ENCODE measurements around the gene ZNF608. TPM values are rescaled to one million over a fixed set of nuclear protein-coding genes. Genes with fewer than 3 reads are reported as not detected.

The ZNF608 gene
- total RNA-seq, 1 donor: 30.3 TPM

GRCh38 chr5:124754206-124754927, 7.9 kb upstream of the ZNF608 start:
- TF ChIP-seq, protein P1, sequence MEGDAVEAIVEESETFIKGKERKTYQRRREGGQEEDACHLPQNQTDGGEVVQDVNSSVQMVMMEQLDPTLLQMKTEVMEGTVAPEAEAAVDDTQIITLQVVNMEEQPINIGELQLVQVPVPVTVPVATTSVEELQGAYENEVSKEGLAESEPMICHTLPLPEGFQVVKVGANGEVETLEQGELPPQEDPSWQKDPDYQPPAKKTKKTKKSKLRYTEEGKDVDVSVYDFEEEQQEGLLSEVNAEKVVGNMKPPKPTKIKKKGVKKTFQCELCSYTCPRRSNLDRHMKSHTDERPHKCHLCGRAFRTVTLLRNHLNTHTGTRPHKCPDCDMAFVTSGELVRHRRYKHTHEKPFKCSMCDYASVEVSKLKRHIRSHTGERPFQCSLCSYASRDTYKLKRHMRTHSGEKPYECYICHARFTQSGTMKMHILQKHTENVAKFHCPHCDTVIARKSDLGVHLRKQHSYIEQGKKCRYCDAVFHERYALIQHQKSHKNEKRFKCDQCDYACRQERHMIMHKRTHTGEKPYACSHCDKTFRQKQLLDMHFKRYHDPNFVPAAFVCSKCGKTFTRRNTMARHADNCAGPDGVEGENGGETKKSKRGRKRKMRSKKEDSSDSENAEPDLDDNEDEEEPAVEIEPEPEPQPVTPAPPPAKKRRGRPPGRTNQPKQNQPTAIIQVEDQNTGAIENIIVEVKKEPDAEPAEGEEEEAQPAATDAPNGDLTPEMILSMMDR (IDR thresholded peaks at IDR 0.05; ENCODE audit: insufficient read depth, low read length): no peak
- no peak overlapping the region for H3K4me3 ChIP-seq (ENCODE audit: low read depth, low read length)
- no peak for DNase-seq (ENCODE audit: low read depth)

DNA sequence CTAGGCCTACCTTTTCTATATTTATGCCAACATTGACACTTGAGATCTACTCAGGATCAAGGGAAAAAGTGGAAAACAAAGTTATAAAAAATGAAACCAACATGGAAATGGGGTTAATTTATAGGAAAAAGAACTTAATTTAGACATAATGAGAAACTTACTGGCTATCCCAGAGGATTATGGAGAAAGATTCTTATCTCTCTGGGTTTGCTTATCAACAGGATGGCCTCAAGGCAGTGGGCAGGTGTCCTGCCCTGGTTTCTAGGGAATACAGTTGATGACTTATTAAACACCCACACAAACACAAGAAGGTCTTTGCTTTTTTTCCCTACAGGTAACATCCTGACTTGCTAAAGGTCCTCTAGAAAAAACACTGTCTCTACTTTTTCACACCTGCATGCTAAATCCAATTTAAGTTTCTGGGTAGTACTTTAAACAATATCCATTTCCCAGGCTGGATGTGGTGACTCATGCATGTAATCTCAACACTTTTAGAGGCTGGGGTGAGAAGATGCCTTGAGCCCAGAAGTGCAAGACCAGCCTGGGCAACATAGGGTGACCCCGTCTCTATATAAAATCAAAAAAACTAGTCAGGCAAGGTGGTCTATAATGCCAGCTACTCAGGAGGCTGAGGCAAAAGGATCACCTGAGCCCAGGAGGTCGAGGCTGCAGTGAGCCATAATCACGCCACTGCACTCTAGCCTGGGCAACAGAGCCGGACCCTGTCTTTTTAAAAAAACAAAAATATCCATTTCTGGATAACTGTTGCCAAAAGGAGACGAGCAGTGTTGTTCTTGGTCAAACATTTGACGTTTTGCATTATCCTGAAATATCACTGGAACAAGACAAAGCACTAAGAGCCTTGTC, 6.6 kb upstream of the ZNF608 start:
- TF ChIP-seq, protein P1 (IDR thresholded peaks at IDR 0.05; ENCODE audit: insufficient read depth, low read length): no peak
- no peak overlapping the region for H3K4me3 ChIP-seq (ENCODE audit: low read depth, low read length)
- no peak for DNase-seq (ENCODE audit: low read depth)

DNA sequence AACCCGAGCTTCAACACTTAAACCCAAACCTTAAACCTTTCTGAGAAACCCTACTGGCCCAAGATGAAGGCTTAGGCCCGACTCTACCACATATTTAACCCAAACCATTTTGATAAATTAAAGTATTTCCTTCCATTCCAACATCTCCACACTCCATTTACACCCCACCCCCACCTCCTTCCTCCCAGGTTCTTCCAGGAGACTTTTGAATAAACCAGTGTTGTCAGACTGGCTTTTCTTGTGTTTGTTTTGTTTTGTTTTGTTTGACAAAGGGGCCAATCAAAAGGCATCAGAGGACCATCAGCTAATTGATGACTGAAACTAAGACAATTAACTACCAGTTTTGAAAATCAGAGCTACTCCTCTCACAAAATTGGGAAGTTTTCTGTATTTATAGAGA, 4.6 kb upstream of the ZNF608 start:
- no peak for DNase-seq (ENCODE audit: low read depth)
- TF ChIP-seq, protein P1 (IDR thresholded peaks at IDR 0.05; ENCODE audit: insufficient read depth, low read length): no peak
- H3K4me3 ChIP-seq (ENCODE audit: low read depth, low read length): no peak overlapping the region

DNA sequence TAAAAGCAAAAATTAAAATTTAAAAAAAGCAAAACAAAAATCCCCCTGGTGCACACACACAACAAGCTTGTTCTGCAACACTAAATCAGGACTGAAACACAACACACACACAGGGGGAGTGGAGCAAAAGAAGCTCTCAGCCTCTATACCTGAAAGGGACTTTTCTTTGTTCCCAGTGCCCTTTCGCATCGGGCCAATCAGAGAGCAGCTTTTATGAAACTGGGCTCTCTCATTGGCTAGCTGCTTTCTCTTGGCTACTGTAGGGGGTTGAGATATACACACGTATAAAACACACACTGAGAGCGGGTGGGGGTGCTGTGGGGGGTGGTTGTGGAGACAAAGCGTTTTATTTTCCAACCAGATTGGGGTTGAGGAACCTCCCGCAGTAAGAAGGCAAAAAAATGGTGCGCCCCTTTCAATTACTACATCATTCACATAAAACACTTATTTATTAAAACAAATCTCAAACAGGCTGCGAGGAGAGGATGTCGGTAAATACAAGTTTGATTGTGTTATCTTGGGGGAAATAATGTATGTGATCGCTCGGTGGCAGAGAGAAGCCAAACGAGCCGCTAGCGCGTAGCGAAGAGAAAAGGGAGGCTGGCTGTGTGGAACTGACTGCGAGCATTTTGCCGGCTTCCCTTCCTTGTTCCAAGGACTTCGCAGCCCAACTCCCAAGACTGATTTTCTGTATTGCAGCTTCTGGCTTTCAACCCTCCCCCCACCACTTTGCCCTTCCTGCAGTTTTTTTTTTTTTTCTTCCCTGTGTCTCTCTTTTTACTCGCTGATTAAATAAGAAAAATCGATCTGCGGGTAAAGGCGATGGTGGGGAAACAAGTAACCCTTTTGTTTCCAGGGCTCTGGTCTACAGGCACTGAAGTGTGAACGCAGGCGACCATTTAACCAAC, 2.5 kb upstream of the ZNF608 start:
- TF ChIP-seq, protein P1 (IDR thresholded peaks at IDR 0.05; ENCODE audit: insufficient read depth, low read length): no peak
- peak overlapping the region; percentile 62 for H3K4me3 ChIP-seq (ENCODE audit: low read depth, low read length)
- DNase-seq (ENCODE audit: low read depth): peak; percentile 86

DNA sequence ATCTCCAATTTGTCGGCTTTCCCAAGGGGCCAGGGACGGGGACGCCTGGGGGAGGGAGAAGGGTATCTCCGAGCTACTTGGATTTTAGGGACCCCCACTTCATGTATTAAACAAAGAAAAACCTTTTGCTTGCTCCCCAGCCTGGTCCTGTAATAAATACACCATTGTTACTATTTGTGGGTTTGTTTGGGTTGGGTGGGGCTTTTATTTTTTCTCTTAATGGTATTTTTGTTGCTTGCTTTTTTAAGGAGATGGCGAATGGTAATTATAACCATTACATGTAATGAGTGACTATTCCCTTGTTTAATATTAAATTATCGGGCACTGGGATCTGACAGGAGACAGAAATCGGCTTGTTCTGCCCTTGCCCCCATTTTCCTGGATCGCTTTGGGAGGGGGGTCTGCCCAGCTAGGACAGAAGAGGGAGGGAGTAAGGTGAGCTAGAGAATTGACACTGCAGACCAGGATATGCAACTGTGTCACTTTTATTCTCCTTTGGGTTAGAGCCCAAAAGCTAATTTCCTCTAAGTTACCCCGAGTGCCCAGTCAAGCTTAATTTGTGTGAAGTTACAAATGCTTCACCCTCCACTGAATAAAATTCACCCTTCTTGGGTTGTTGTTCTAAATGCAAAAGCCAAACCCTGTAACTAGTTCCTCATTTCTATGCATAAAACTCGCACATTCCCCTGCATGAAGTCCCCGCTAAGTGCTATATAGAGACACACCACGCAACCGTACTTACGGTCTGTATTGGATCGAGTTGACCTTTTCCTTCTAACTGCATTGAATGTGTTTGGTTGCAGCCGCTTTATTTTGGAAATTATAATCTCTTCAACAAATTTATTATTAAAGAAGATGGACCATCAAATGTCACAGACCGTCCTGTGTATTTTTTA, 1.6 kb upstream of the ZNF608 start:
- H3K4me3 ChIP-seq (ENCODE audit: low read depth, low read length): peak overlapping the region; percentile 62
- DNase-seq (ENCODE audit: low read depth): peak; percentile 53
- TF ChIP-seq, protein P1 (IDR thresholded peaks at IDR 0.05; ENCODE audit: insufficient read depth, low read length): no peak
